Heart left ventricle (tissue), 16 donors: ENCODE data around the gene XIAP. TPM values are rescaled to one million over a fixed set of nuclear protein-coding genes. Genes with fewer than 3 reads are reported as not detected.
"Not testable (repeated sequence)": the region's sequence is repeated elsewhere in the genome, so short reads cannot be mapped to it uniquely, and the experiment has no call there.

Source experiments
- ATAC-seq, 4 donors: fragments of 200-7000 bp; cut with Tn5 transposase; one replicate each; pipeline ENCODE4 v1.9.1; 2020 to 2022; ENCODE audit warnings: moderate library complexity in 4 of 4, mild to moderate bottlenecking in 3 of 4, moderate number of reproducible peaks in 1 of 4
- DNase-seq, 5 donors: peaks; one replicate each; pipeline ENCODE4 v3.0.0-alpha.2; 2020
- H3K27ac ChIP-seq, 12 donors: fragments of 200-600 bp; sonication (generic) in 4 of 12; one replicate each; pipeline versions ENCODE4 v1.5.0 to v1.8.0; 2016 to 2022; ENCODE audit warnings: mild to moderate bottlenecking in 2 of 12
- H3K27me3 ChIP-seq, 9 donors: fragments of 200-600 bp; sonication (generic) in 2 of 9; one replicate each; pipeline versions ENCODE4 v1.5.1 to v1.8.0; 2016 to 2022; ENCODE audit warnings: mild to moderate bottlenecking in 3 of 9
- H3K36me3 ChIP-seq, 9 donors: fragments of 200-600 bp; sonication (generic) in 2 of 9; one replicate each; pipeline versions ENCODE4 v1.5.0 to v1.8.0; 2018 to 2022; ENCODE audit warnings: mild to moderate bottlenecking in 2 of 9
- H3K4me1 ChIP-seq, 12 donors: fragments of 200-600 bp; sonication (generic) in 4 of 12; one replicate each; pipeline versions ENCODE4 v1.5.0 to v1.8.0; 2016 to 2022; ENCODE audit warnings: mild to moderate bottlenecking in 3 of 12
- H3K4me3 ChIP-seq, 12 donors: fragments of 200-600 bp; sonication (generic) in 4 of 12; one replicate each; pipeline versions ENCODE4 v1.5.0 to v1.8.0; 2017 to 2022; ENCODE audit warnings: mild to moderate bottlenecking in 9 of 12, moderate library complexity in 4 of 12
- H3K9me3 ChIP-seq, 12 donors: fragments of 200-600 bp; sonication (generic) in 4 of 12; one replicate each; pipeline versions ENCODE4 v1.5.0 to v1.8.0; 2016 to 2022; ENCODE audit warnings: mild to moderate bottlenecking in 1 of 12
- CTCF ChIP-seq, 12 donors: fragments of 200-600 bp; sonication (generic) in 4 of 12; IDR thresholded peaks; one replicate each; pipeline versions ENCODE4 v1.5.0 to v1.8.0; 2018 to 2022; ENCODE audit warnings: antibody characterized with exemption in 12 of 12, mild to moderate bottlenecking in 5 of 12
- POLR2A ChIP-seq, 2 donors: fragments of 450-650 bp; IDR thresholded peaks; one replicate each; pipeline ENCODE4 v1.6.1; 2017; ENCODE audit warnings: antibody characterized with exemption in 2 of 2, mild to moderate bottlenecking in 2 of 2, moderate library complexity in 2 of 2
- WGBS, 4 donors: extraction: QIAGEN DNeasy Blood & Tissue Kit in 2 of 4; methylation state at CpG; one replicate each; pipeline versions ENCODE4 v1.1.5 to v1.1.7; 2013 to 2018; 5-methylcytosine and 5-hydroxymethylcytosine counted together
- intact Hi-C, 10 donors: fragments of 100-400 bp; cut with DNase I; formaldehyde crosslinking; loops; one replicate each; pipeline versions ENCODE4 v1.11.1 to v1.14.2; 2022
- polyA plus RNA-seq, 2 donors: library from polyadenylated mRNA; stranded (reverse); fragments of 200-250 nt; gene quantifications; one replicate each; pipeline ENCODE4 v1.2.3, GENCODE V29; 2013
- total RNA-seq, 9 donors: library from RNA; depleted of rRNA in 2 of 9; stranded (reverse); fragments of >200 nt in 2 of 9; fragmentation: NEBNext Ultra II Directional in 3 of 9; extraction: Animal tissue kit (Norgen Biotek cat#: 25700) in 3 of 9; gene quantifications; one replicate each; pipeline versions ENCODE4 v1.1.0 to v1.2.4, GENCODE V29; 2016 to 2023
- donor health status: ischemic (EF 13 %, LVEDD 7.1; RV severe dilation, severe dysfunction).
- donor health status: healthy with polysubstance abuse.
- donor health status: DM: no; HTN: yes; CAD: no.
- donor health status: DM: no; HTN: no; CAD: no.
- donor health status: ischemic (EF 25% LVEDD 6.9; RV normal size, moderate dysfunction).
- donor health status: ischemic (EF 25% LVEDD 5.7; RV mildly dilated, moderate dysfunction).
- donor health status: healthy.
- donor health status: DM: yes; HTN: yes; CAD: no.
- donor health status: ischemic (EF 35%, LVEDD 5.7; RV mildly dilated, moderate dysfunction).
- donor health status: nonischemic (EF 11% LVEDD 7.7; RV severe dilation, severe dysfunction).
- donor health status: DM: yes; HTN: yes; CAD: no.
- donor health status: PGD.
- donor health status: ischemic (EF 29% LVEDD 5.4; RV normal size, mild dysfunction).
- donor health status: nonischemic (EF 23%, LVEDD 6.1; RV moderate dilation, normal function).

Gene XIAP
- total and polyA plus RNA-seq, 11 donors, result 6.8 to 44.3 (median 23.9) TPM

- no peak for DNase-seq
- intact Hi-C loops, result loop anchor here in 2 of 10 donors (10.0 kb wide), 1 partner anchor 121 kb away; no protein-coding TSS in a partner anchor
- no peaks in the 10 kb centered on the region for H3K9me3 ChIP-seq
- H3K36me3 ChIP-seq, result no peaks in the 10 kb centered on the region
- H3K27ac ChIP-seq, result no peak overlapping the region
- WGBS, 4 donors, result 66 to 83% (median 74%) methylated on average over 1 of the region's 1 CpG
- H3K4me3 ChIP-seq, result no peak overlapping the region
- no peaks in the 10 kb centered on the region for H3K27me3 ChIP-seq
- no peaks in the 10 kb centered on the region for H3K4me1 ChIP-seq
- ATAC-seq, result no peak
- TF ChIP-seq POLR2A (IDR thresholded peaks at IDR 0.05), result no peak
These were observed 25.7 kb upstream of the XIAP start for GRCh38 chrX:123834116-123834515.

GRCh38 chrX:123835661-123836371 lies 24.0 kb upstream of the XIAP start:
- WGBS, 4 donors, result 80 to 93% (median 86%) methylated on average over 6 of the region's 6 CpGs
- no peaks in the 10 kb centered on the region for H3K4me1 ChIP-seq
- no peak for ATAC-seq
- H3K27ac ChIP-seq, result no peak overlapping the region
- no peak for DNase-seq
- intact Hi-C loops, result loop anchor here in 2 of 10 donors (10.0 kb wide), 1 partner anchor 119 kb away; no protein-coding TSS in a partner anchor
- H3K36me3 ChIP-seq, result no peaks in the 10 kb centered on the region
- TF ChIP-seq POLR2A (IDR thresholded peaks at IDR 0.05) (no peak), CTCF (IDR thresholded peaks at IDR 0.05) (no peak)
- H3K4me3 ChIP-seq, result no peak overlapping the region
- H3K9me3 ChIP-seq, result no peaks in the 10 kb centered on the region
- H3K27me3 ChIP-seq, result no peaks in the 10 kb centered on the region

DNA sequence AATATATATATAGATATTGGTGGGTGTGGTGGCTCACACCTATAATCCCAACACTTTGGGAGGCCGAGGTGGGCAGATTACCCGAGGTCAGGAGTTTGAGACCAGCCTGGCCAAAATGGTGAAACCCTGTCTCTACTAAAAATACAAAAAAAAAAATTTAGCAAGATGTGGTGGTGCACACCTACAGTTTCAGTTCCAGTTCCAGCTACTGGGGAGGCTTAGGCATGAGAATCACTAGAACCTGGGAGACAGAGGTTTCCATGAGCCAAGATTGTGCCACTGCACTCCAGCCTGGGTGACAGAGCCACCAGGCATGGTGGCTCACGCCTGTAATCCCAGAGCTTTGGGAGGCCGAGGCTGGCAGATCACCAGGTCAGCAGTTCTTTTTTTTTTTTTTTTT lies 14.7 kb upstream of the XIAP start:
- H3K4me3 ChIP-seq, DNase-seq, intact Hi-C loops, ATAC-seq, H3K9me3 ChIP-seq, H3K36me3 ChIP-seq, H3K27me3 ChIP-seq, H3K27ac ChIP-seq, H3K4me1 ChIP-seq: not testable (repeated sequence)
- WGBS, 4 donors, result 81 to 95% (median 89%) methylated on average over 4 of the region's 4 CpGs

DNA sequence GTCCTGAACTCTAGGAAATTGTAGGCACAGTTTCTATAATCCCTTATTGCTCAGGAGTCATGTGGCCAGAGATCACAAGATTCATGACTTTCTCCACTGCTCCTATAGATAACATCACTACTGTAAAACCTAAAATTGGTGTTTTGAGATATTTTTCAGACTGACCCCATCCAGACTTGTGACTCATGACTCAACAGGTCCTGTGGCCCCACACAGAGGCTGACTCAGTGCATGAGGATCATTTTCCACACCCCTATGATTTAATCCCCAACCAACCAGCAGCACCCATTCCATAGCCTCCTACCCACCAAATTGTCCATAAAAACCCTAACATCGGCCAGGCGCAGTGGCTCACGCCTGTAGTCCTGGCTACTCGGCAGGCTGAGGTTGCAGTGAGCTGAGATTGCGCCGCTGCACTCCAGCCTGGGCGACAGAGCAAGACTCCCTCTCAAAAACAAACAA lies 13.2 kb upstream of the XIAP start:
- DNase-seq, result no peak
- no peak for ATAC-seq
- Histone ChIP-seq H3K4me3 (no peak overlapping the region), H3K9me3 (no peaks in the 10 kb centered on the region), H3K4me1 (no peaks in the 10 kb centered on the region), H3K36me3 (no peaks in the 10 kb centered on the region), H3K27me3 (no peaks in the 10 kb centered on the region), H3K27ac (no peak overlapping the region)
- intact Hi-C loops, result no loop called here
- no peak for TF ChIP-seq CTCF (IDR thresholded peaks at IDR 0.05)
- TF ChIP-seq POLR2A (IDR thresholded peaks at IDR 0.05), result no peak
- 90 to 97% (median 94%) methylated on average over 7 of the region's 7 CpGs for whole genome bisulfite sequencing, 4 donors

GRCh38 chrX:123847056-123847455 lies 12.8 kb upstream of the XIAP start:
- ATAC-seq (no peak), DNase-seq (no peak)
- H3K27ac ChIP-seq, result no peak overlapping the region
- 77 to 86% (median 83%) methylated on average over 2 of the region's 2 CpGs for WGBS, 4 donors
- intact Hi-C loops, result no loop called here
- no peak for TF ChIP-seq POLR2A (IDR thresholded peaks at IDR 0.05)
- no peaks in the 10 kb centered on the region for H3K9me3 ChIP-seq
- no peaks in the 10 kb centered on the region for H3K27me3 ChIP-seq
- no peaks in the 10 kb centered on the region for H3K4me1 ChIP-seq
- H3K4me3 ChIP-seq, result no peak overlapping the region
- no peaks in the 10 kb centered on the region for H3K36me3 ChIP-seq

DNA sequence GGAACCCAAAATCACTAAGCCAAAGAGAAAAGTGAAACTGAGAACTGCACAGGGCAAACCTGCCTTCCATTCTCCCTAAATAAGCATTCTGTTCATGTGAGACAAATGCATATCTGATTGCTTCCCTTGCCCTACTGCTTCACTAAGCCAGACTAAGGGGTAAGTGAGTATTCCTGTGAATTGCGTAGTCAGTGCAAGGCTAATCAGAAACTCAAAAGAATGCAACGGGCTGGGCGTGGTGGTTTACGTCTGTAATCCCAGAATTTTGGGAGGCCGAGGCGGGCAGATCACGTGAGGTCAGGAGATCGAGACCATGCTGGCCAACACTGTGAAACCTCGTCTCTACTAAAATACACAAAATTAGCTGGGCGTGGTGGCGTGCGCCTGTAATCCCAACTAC lies 10.8 kb upstream of the XIAP start:
- DNase-seq (no peak), ATAC-seq (no peak)
- Histone ChIP-seq H3K27ac (no peak overlapping the region), H3K36me3 (no peaks in the 10 kb centered on the region), H3K4me1 (no peaks in the 10 kb centered on the region), H3K27me3 (no peaks in the 10 kb centered on the region), H3K9me3 (no peaks in the 10 kb centered on the region), H3K4me3 (no peak overlapping the region)
- intact Hi-C loops, result no loop called here
- no peak for TF ChIP-seq CTCF (IDR thresholded peaks at IDR 0.05)
- TF ChIP-seq POLR2A (IDR thresholded peaks at IDR 0.05), result no peak
- 84 to 94% (median 89%) methylated on average over 12 of the region's 12 CpGs for WGBS, 4 donors

- intact Hi-C loops, ATAC-seq: not testable (repeated sequence)
- 85 to 90% (median 87%) methylated on average over 9 of the region's 9 CpGs for WGBS, 4 donors
These were observed 9.9 kb upstream of the XIAP start for GRCh38 chrX:123849906-123850305.

More at GRCh38 chrX:123849906-123850305, 9.9 kb upstream of the XIAP start:
- H3K4me1 ChIP-seq, H3K4me3 ChIP-seq, H3K27ac ChIP-seq, H3K36me3 ChIP-seq, H3K9me3 ChIP-seq, H3K27me3 ChIP-seq, DNase-seq: not testable (repeated sequence)
